ENCODE results near the gene MIPOL1. TPM values are rescaled to one million over a fixed set of nuclear protein-coding genes. Genes with fewer than 3 reads are reported as not detected.

Gene MIPOL1
- total and polyA plus RNA-seq, 2 of the 13 experiments (the other 11 are each of a cell fraction or from before 2014, with no cell fraction given), result 8.6 to 34.2 TPM

DNA sequence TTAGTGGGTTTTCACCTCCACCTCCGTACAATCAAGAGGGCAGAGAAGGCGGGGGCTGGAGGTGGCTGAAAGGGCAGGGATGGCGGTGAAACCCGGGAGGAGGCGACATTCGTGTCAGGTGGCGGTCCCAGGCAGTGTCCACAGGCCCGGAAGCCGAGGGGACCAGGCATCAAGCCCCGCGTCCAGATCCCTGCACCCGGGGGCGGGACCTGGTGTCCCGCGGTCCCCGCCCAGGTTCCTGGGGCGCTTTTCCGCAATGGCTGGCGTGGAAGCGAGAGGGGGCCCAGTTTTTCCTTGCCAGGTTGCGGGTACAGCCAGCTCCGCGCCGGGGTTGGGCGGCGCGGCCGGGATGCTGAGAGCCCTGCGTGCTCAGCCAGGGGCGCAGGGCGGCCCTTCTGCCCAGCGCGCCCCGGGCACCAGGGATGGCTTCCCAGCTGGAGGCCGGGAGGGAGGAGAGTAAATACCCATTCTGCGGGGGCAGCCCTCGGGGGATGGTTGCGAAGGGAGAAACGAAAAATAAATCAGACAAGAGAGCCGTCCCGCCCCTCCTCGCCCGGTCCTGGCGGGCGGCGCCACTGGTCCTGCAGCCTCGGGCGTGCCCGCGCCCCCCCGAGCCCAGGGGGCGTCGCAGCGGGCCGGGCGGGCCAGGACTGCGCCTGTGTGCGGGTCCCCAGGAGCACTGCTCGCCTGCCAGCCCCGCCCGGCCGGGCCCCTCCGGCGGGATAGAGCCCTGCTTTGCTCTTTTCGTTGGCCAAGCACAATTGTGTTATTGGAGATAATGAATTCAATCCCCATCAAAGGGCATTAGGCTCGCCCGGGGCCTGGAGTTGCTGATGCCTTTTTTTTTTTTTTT is 385.8 kb downstream of the MIPOL1 start (continued):
- TF ChIP-seq, protein P1, sequence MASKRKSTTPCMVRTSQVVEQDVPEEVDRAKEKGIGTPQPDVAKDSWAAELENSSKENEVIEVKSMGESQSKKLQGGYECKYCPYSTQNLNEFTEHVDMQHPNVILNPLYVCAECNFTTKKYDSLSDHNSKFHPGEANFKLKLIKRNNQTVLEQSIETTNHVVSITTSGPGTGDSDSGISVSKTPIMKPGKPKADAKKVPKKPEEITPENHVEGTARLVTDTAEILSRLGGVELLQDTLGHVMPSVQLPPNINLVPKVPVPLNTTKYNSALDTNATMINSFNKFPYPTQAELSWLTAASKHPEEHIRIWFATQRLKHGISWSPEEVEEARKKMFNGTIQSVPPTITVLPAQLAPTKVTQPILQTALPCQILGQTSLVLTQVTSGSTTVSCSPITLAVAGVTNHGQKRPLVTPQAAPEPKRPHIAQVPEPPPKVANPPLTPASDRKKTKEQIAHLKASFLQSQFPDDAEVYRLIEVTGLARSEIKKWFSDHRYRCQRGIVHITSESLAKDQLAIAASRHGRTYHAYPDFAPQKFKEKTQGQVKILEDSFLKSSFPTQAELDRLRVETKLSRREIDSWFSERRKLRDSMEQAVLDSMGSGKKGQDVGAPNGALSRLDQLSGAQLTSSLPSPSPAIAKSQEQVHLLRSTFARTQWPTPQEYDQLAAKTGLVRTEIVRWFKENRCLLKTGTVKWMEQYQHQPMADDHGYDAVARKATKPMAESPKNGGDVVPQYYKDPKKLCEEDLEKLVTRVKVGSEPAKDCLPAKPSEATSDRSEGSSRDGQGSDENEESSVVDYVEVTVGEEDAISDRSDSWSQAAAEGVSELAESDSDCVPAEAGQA (IDR thresholded peaks at IDR 0.05; ENCODE audit: low read depth), result 0 out of 2 replicates have a peak, but pooled peaks have one; percentile 18
- TF ChIP-seq, protein P1 (CRISPR knock-in tag; IDR thresholded peaks at IDR 0.05; ENCODE audit: borderline replicate concordance), result no peak
- peak; percentile 93 for TF ChIP-seq AGO2 (optimal IDR thresholded peaks at IDR 0.05; ENCODE audit: low read depth, low read length)
- TF ChIP-seq REL (CRISPR knock-in tag; conservative IDR thresholded peaks at IDR 0.05), result no peak
- TF ChIP-seq NKX3-1 (CRISPR knock-in tag; IDR thresholded peaks at IDR 0.05), result no peak
- TF ChIP-seq, protein P2, sequence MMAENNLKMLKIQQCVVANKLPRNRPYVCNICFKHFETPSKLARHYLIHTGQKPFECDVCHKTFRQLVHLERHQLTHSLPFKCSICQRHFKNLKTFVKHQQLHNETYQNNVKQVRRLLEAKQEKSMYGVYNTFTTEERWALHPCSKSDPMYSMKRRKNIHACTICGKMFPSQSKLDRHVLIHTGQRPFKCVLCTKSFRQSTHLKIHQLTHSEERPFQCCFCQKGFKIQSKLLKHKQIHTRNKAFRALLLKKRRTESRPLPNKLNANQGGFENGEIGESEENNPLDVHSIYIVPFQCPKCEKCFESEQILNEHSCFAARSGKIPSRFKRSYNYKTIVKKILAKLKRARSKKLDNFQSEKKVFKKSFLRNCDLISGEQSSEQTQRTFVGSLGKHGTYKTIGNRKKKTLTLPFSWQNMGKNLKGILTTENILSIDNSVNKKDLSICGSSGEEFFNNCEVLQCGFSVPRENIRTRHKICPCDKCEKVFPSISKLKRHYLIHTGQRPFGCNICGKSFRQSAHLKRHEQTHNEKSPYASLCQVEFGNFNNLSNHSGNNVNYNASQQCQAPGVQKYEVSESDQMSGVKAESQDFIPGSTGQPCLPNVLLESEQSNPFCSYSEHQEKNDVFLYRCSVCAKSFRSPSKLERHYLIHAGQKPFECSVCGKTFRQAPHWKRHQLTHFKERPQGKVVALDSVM (CRISPR knock-in tag; IDR thresholded peaks at IDR 0.05), result peak; percentile 52; the same call in 1 of the 2 replicates
- TF ChIP-seq ZFP82 (CRISPR knock-in tag; IDR thresholded peaks at IDR 0.05; ENCODE audit: borderline replicate concordance), result no peak
- TF ChIP-seq ZNF567 (CRISPR knock-in tag; IDR thresholded peaks at IDR 0.05; ENCODE audit: borderline replicate concordance), result 0 out of 2 replicates have a peak, but pooled peaks have one; percentile 41
- TF ChIP-seq ASH2L (IDR thresholded peaks at IDR 0.05; ENCODE audit: insufficient read length, low read depth, low read length), result peak; percentile 82
- TF ChIP-seq PTBP1 (IDR thresholded peaks at IDR 0.05; ENCODE audit: low read depth, low read length, poor library complexity, severe bottlenecking), result peak; percentile 16
- peak; percentile 62 for TF ChIP-seq YEATS4 (CRISPR knock-in tag; IDR thresholded peaks at IDR 0.05; ENCODE audit: borderline replicate concordance)
- TF ChIP-seq ZNF350 (CRISPR knock-in tag; IDR thresholded peaks at IDR 0.05; ENCODE audit: borderline replicate concordance, low read depth), result no peak
- no peak for TF ChIP-seq ZNF619 (CRISPR knock-in tag; IDR thresholded peaks at IDR 0.05)
- TF ChIP-seq ZBTB1 (CRISPR knock-in tag; IDR thresholded peaks at IDR 0.05; ENCODE audit: borderline replicate concordance), result peak; percentile 65; the same call in 1 of the 2 replicates
- TF ChIP-seq SALL2 (CRISPR knock-in tag; IDR thresholded peaks at IDR 0.05), result peak; percentile 61; the same call in 1 of the 2 replicates
- TF ChIP-seq, protein P3, sequence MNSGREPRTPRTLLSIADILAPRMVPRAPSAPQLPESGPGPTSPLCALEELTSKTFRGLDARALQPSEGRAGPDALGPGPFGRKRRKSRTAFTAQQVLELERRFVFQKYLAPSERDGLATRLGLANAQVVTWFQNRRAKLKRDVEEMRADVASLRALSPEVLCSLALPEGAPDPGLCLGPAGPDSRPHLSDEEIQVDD (CRISPR knock-in tag; IDR thresholded peaks at IDR 0.05; ENCODE audit: borderline replicate concordance), result peak; percentile 88; the same call in 1 of the 2 replicates
- TF ChIP-seq, protein P4, sequence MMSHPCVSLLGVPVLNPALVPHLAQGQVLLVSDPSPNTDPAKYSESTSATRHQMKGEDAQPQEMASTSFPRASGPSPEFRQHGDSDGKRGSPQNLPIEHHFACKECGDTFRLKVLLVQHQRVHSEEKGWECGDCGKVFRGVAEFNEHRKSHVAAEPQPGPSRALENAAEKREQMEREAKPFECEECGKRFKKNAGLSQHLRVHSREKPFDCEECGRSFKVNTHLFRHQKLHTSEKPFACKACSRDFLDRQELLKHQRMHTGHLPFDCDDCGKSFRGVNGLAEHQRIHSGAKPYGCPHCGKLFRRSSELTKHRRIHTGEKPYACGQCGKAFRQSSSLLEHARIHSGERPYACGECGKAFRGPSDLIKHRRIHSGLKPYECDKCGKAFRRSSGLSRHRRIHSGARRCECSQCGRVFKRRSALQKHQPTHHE (CRISPR knock-in tag; IDR thresholded peaks at IDR 0.05; ENCODE audit: borderline replicate concordance), result no peak
- peak; percentile 37; the same call in 1 of the 2 replicates for TF ChIP-seq ARNT2 (CRISPR knock-in tag; IDR thresholded peaks at IDR 0.05; ENCODE audit: low read depth)
